Astrocyte of the cerebellum (primary cell): Measurements from ENCODE around the gene VAV1.
A peak's percentile ranks its signal among the peaks of the same experiment; 100 is the strongest.
"Not testable (repeated sequence)": the region's sequence is repeated elsewhere in the genome, so short reads cannot be mapped to it uniquely, and the experiment has no call there.

Experiments
- DNase-seq: peaks from one replicate; pipeline ENCODE4 v3.0.0-alpha.2; 2011; ENCODE audit warnings: low read depth
- H3K4me3 ChIP-seq: 2 replicates; pipeline ENCODE4 v1.5.1; 2011; ENCODE audit warnings: mild to moderate bottlenecking, low read depth, low read length, moderate library complexity
- in situ Hi-C: cut with HindIII; loops from 2 replicates; pipeline ENCODE4 v1.10.0; 2017; ENCODE audit warnings: low sequenced_read_pairs
- TF ChIP-seq, protein P1 (sequence below): IDR thresholded peaks from 2 replicates; pipeline ENCODE4 v1.5.1; 2012; ENCODE audit warnings: low read length, low read depth, moderate library complexity, mild to moderate bottlenecking; ENCODE audit errors: missing control alignments

VAV1 gene

DNA sequence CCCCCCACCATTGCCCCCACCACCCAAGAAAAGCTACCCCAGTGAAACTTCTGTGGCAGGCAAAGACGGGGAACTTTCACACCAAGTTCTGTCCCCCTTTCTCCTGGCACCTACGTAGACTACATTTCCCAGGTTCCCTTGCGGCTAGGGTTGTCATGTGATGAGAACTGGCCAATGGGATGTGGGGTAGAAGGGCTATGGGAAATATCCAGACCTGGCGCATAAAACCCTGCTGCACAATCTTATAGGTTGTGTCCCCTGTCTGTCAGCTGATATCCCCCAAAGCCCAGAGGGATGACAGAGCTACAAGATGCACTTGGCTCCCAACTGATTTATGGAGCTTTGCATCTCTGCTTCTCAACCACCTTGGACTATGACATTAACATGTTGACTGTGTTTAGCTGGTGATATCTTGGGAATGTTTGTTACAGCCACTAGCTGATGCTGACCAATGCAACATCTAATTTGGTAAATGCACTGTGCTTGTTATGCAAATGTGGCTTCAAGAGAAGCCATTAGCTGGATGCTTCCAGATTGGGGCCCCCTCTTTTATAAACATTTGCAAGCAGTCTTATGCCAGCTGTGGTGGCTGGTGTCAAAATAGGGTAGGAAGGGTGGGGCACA lies 11.3 kb upstream of the VAV1 start:
- TF ChIP-seq, protein P1, sequence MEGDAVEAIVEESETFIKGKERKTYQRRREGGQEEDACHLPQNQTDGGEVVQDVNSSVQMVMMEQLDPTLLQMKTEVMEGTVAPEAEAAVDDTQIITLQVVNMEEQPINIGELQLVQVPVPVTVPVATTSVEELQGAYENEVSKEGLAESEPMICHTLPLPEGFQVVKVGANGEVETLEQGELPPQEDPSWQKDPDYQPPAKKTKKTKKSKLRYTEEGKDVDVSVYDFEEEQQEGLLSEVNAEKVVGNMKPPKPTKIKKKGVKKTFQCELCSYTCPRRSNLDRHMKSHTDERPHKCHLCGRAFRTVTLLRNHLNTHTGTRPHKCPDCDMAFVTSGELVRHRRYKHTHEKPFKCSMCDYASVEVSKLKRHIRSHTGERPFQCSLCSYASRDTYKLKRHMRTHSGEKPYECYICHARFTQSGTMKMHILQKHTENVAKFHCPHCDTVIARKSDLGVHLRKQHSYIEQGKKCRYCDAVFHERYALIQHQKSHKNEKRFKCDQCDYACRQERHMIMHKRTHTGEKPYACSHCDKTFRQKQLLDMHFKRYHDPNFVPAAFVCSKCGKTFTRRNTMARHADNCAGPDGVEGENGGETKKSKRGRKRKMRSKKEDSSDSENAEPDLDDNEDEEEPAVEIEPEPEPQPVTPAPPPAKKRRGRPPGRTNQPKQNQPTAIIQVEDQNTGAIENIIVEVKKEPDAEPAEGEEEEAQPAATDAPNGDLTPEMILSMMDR = no peak
- no peak overlapping the region for H3K4me3 ChIP-seq
- in situ Hi-C loops = no loop called here
- DNase-seq = no peak

DNA sequence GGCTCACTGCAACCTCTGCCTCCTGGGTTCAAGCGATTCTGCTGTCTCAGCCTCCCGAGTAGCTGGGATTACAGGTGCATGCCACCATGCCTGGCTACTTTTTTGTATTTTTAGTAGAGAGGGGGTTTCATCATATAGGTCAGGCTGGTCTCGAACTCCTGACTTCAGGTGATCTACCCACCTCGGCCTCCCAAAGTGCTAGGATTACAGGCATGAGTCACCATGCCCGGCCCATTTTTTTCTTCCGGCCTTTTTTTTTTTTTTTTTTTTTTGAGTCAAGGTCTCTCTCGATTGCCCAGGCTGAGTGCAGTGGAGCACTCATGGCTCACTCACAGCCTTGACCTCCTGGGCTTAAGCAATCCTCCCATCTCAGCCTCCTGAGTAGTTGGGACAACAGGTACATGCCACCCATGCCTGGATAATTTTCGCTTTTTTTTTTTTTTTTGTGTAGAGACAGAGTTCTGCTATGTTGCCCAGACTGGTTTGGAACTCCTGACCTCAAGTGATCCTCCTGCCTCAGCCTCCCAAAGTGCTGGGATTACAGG lies 10.2 kb upstream of the VAV1 start:
- H3K4me3 ChIP-seq, in situ Hi-C loops, DNase-seq: not testable (repeated sequence)

DNA sequence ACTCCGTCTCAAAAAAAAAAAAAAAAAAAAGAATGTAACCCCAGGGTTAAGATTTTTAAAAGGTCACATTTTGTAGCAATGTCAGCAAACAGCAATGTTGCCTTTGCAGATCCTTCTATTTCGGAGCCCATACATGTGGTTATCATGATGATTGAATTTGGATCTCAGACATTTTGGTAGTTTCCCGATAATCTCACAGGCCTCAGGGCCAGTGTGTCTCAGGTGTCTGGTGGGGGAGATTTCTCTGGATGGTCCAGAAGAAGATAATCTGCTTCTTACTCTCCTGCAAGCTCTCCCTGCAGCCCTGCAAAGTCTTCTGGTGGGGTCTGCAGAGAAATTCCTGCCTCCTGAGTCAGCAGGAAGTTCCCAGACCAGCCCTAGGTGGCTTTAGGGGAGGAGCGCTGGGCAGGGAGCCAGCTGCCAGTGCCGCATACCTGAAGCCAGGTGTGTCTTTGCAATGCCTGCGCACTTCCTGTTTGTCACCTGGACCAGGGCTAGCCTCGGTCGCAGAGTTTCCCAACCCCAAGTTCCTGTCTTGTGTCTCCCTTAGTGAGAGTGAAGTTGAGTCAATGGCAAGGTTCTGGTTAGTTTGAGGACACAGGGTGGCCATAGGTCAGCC lies 6.7 kb upstream of the VAV1 start:
- DNase-seq = no peak
- H3K4me3 ChIP-seq = no peak overlapping the region
- TF ChIP-seq, protein P1 = no peak
- in situ Hi-C loops = no loop called here

DNA sequence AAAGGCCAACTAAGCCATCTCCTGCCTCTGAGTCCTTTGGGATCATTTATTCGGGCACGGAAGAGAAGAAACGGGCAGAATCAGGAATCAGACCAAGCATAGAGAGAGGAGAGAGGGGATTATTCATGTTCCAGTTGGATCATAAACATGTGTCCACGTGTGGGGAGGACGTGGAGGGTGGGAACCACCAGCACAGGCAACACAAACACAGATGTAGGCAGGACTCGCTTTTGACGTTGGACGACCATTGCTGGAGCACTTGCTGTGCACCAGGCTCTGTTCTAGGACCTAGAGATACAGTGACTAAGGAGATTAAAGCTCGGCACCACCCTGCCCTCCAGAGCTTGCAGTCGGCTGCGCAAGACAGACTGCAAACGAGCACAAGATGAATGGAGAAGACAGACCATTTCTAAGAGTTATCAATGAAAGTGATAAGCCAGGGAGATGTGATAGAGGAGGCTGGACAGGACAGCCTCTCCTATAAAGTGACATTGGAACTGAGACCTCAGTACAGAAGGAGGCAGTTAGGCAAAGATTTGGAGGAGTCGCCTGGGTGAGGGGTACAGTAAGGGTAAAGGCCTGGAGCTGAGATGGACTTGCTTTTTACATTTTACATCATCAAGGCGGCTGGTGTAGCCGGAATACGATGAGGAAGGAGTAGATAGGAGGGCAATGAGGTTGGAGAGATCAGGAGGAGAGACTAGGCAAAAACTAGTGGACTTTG lies 6.0 kb upstream of the VAV1 start:
- in situ Hi-C loops = no loop called here
- no peak overlapping the region for H3K4me3 ChIP-seq

DNA sequence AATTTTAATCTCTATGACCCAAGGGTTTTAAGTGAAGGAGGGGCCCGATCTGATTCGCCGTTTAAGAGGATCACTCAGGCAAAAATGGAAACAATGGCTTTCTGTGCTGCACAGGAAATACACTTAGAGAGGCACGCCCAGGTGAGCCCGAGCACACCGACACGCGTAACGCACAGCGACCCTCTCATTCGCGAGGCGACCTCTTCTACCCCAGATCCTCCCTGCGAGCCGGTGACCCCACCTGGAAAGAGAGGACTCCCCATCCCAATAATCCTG lies 5.5 kb upstream of the VAV1 start:
- TF ChIP-seq, protein P1 = no peak
- no peak for DNase-seq
- in situ Hi-C loops = no loop called here
- peak overlapping the region; percentile 12 for H3K4me3 ChIP-seq

More for the DNA sequence above, 6.0 kb upstream of the VAV1 start:
- DNase-seq = no peak
- TF ChIP-seq, protein P1 = no peak

DNA sequence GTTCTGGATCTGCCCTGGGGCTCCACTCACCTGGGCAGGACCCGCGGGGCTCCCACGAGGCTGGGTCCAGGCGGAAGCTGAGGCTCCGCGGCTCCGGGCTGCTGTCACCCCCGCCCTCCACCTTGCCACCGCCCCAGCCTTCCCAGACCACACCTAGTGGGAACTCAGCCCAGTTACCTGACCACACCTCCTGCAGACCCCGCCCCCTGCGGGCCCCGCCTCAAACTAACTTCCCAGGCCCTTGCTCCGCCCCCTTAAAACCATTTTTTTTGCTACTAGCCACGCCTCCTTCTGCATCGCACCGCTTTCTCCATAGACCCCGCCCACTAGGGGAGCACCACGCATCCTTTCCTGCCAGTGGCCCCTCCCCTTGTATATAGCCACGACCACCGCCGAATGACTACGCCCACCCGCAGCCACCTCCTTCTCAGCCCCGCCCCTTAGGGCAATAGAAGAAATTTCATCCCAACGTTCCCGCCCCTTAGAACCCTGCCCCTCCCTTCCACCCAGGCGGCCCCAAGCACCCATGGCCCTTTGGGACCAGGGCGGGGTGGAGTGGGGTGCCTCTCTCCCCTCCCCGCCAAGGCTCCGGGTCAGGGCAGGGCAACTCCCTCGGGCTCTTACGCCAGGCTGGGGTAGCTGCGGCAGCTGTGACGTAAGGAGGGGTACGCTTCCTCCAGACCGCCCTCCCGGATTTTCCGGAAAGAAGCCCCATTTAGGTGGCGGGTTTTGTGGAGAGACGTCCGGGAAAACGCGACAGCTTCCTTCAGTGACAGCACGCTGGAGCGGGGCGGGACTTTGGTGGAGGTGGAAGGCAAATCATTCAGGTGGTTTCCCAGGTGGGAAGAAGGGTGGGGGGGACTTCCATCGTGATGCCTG lies 4.9 kb upstream of the VAV1 start, which contains the start of gene SH2D3A:
TSS of gene SH2D3A (minus strand) at position 79 of the 879 bp plus-strand sequence. CDS start 3,687 bp downstream, outside the sequence.
- no peak for DNase-seq
- TF ChIP-seq, protein P1 = no peak
- H3K4me3 ChIP-seq = peak within 1 kb of the TSS; percentile 12
- in situ Hi-C loops = no loop called here
